HepG2 (cell line): ENCODE results near the gene DPYD.

Source experiments
- CTCF ChIP-seq: sonication (generic); formaldehyde crosslinking; IDR thresholded peaks from 2 replicates; pipeline ENCODE4 v1.5.0; 2020; ENCODE audit warnings: mild to moderate bottlenecking, missing genetic modification reagents, moderate library complexity
- HOXD1 ChIP-seq: sonication (generic); formaldehyde crosslinking; IDR thresholded peaks from 2 replicates; pipeline ENCODE4 v1.5.0; 2020; ENCODE audit warnings: missing genetic modification reagents
- MEIS2 ChIP-seq: sonication (generic); formaldehyde crosslinking; IDR thresholded peaks from 2 replicates; pipeline ENCODE4 v1.9.0; 2021; ENCODE audit warnings: mild to moderate bottlenecking, missing genetic modification reagents
- NFE2L2 ChIP-seq: fragments of 150-350 bp; IDR thresholded peaks from 2 replicates; pipeline ENCODE4 v1.6.1; 2014; ENCODE audit warnings: low read length
- NR2F1 ChIP-seq, 2 experiments: fragments of 450-650 bp in 1 of 2; formaldehyde crosslinking in 1 of 2; IDR thresholded peaks; 2 replicates each; pipeline versions ENCODE4 v1.5.0 to v1.6.1; 2016 to 2020; ENCODE audit warnings: mild to moderate bottlenecking in 1 of 2, missing compliant biosample characterization in 1 of 2, missing genetic modification reagents in 1 of 2, moderate library complexity in 1 of 2
- SNAPC4 ChIP-seq: sonication (generic); formaldehyde crosslinking; IDR thresholded peaks from 2 replicates; pipeline ENCODE4 v1.4.0; 2020; ENCODE audit warnings: mild to moderate bottlenecking, missing genetic modification reagents
- TP53 ChIP-seq: sonication (generic); formaldehyde crosslinking; conservative IDR thresholded peaks from 2 replicates; pipeline ENCODE4 v1.4.0; 2020; ENCODE audit warnings: missing genetic modification reagents
- ZBTB7A ChIP-seq: sonication (generic); formaldehyde crosslinking; IDR thresholded peaks from 2 replicates; pipeline ENCODE4 v1.8.0; 2022; ENCODE audit warnings: mild to moderate bottlenecking, missing genetic modification reagents
- ZNF260 ChIP-seq: sonication (generic); formaldehyde crosslinking; IDR thresholded peaks from 2 replicates; pipeline ENCODE4 v1.4.0; 2020; ENCODE audit warnings: missing genetic modification reagents, low read depth, mild to moderate bottlenecking, borderline replicate concordance
- ZNF362 ChIP-seq: sonication (generic); formaldehyde crosslinking; IDR thresholded peaks from 2 replicates; pipeline ENCODE4 v1.4.0; 2020; ENCODE audit warnings: missing genetic modification reagents, mild to moderate bottlenecking, borderline replicate concordance
- TF ChIP-seq, protein P1 (sequence below): sonication (generic); formaldehyde crosslinking; conservative IDR thresholded peaks from 2 replicates; pipeline ENCODE4 v1.5.0; 2020; ENCODE audit warnings: missing genetic modification reagents

GRCh38 chr1:97383797-97384196 is 537.0 kb downstream of the DPYD start:
- TF ChIP-seq SNAPC4 (CRISPR knock-in tag) (no peak), ZNF362 (CRISPR knock-in tag) (no peak), CTCF (CRISPR knock-in tag) (no peak), NR2F1 (CRISPR knock-in tag; IDR thresholded peaks at IDR 0.05) (no peak), ZNF260 (no peak), MEIS2 (no peak), HOXD1 (CRISPR knock-in tag) (no peak), ZBTB7A (CRISPR knock-in tag) (no peak), TP53 (CRISPR knock-in tag) (no peak), NFE2L2 (no peak)
- TF ChIP-seq, protein P1, sequence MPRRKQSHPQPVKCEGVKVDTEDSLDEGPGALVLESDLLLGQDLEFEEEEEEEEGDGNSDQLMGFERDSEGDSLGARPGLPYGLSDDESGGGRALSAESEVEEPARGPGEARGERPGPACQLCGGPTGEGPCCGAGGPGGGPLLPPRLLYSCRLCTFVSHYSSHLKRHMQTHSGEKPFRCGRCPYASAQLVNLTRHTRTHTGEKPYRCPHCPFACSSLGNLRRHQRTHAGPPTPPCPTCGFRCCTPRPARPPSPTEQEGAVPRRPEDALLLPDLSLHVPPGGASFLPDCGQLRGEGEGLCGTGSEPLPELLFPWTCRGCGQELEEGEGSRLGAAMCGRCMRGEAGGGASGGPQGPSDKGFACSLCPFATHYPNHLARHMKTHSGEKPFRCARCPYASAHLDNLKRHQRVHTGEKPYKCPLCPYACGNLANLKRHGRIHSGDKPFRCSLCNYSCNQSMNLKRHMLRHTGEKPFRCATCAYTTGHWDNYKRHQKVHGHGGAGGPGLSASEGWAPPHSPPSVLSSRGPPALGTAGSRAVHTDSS (CRISPR knock-in tag): no peak
